ENCODE measurements around the gene LRFN2.

GRCh38 chr6:40387127-40387870 lies 199.9 kb downstream of the LRFN2 start:
- no peak for TF ChIP-seq POLR2A (IDR thresholded peaks at IDR 0.05)
- no peak for TF ChIP-seq CTCF (IDR thresholded peaks at IDR 0.05)
